PFSK-1 (cell line): ENCODE measurements around the gene PRPF18.

ENCODE experiments used
- FOXP2 ChIP-seq: optimal IDR thresholded peaks from 2 replicates; pipeline ENCODE3; 2011; ENCODE audit warnings: borderline replicate concordance, control low read depth, inconsistent platforms; ENCODE audit not compliant: insufficient read depth; ENCODE audit errors: extremely low read length, extremely low read depth
- POLR2AphosphoS5 ChIP-seq: IDR thresholded peaks from 2 replicates; pipeline ENCODE4 v1.6.1; 2012; ENCODE audit warnings: low read depth, mild to moderate bottlenecking, control low read depth, low read length, moderate library complexity
- REST ChIP-seq, 2 experiments: IDR thresholded peaks; 2 replicates each; pipeline versions ENCODE4 v1.6.1 to v1.8.0; 2011 to 2012; ENCODE audit warnings: low read depth in 2 of 2, low read length in 2 of 2, control low read depth in 1 of 2, inconsistent platforms in 1 of 2, mild to moderate bottlenecking in 1 of 2, moderate library complexity in 1 of 2; ENCODE audit not compliant: insufficient read depth in 1 of 2
- TAF1 ChIP-seq: IDR thresholded peaks from 2 replicates; pipeline ENCODE4 v1.6.1; 2012; ENCODE audit warnings: low read length, control low read depth, borderline replicate concordance; ENCODE audit not compliant: insufficient read depth

GRCh38 chr10:13593535-13593934, 6.8 kb downstream of the PRPF18 start:
- TF ChIP-seq REST (IDR thresholded peaks at IDR 0.05; ENCODE audit: insufficient read depth in 1 of 2, low read depth in 2 of 2, low read length in 2 of 2) (no peak), POLR2AphosphoS5 (no peak), TAF1 (no peak), FOXP2 (no peak)
